NT2/D1 (cell line): ENCODE measurements around the gene DAW1.

Experiments used
- SUZ12 ChIP-seq: IDR thresholded peaks from 2 replicates; pipeline ENCODE4 v1.6.1; 2011; ENCODE audit not compliant: insufficient read length, insufficient read depth; ENCODE audit errors: extremely low read depth
- YY1 ChIP-seq: IDR thresholded peaks from 2 replicates; pipeline ENCODE4 v1.6.1; 2011; ENCODE audit not compliant: insufficient read length, insufficient read depth
- ZNF274 ChIP-seq: IDR thresholded peaks from 2 replicates; pipeline ENCODE4 v1.6.1; 2011; ENCODE audit warnings: mild to moderate bottlenecking, low read depth, low read length

DNA sequence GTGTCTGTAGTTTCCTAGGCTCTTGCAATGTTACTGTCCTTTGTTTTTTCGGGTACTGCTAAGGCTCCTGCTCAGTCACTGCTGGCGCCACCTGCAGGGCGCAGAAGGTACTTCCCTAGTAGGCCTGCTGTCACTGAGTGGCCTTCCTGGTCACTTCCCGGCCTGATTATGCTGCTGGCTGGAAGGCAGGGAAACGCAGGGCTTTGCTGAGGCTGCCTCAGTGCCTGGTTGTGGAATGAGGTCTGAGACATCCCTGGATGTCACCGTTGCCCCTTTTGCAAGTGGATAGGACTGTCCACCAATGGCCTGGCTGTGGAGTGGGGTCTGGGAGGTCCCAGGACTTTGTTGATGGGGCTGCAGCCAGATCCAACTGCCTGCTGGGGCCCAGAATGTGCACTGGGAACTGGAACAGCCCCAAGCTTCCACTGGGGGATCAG, 13.1 kb downstream of the DAW1 start:
- TF ChIP-seq SUZ12 (no peak), YY1 (no peak), ZNF274 (no peak)
